MM.1S (cell line): ENCODE measurements around the gene KCNQ5.

Experiments
- DNase-seq: peaks from one replicate; pipeline ENCODE4 v3.0.0-alpha.2; 2015
- H2AFZ ChIP-seq: fragments of 300-600 bp; sonication (generic); 2 replicates; pipeline ENCODE4 v1.6.0; 2016; ENCODE audit warnings: antibody characterized with exemption, low read length
- H3F3A ChIP-seq: fragments of 300-600 bp; sonication (generic); 2 replicates; pipeline ENCODE4 v1.6.1; 2016; ENCODE audit warnings: mild to moderate bottlenecking, antibody characterized with exemption, low read length, moderate library complexity, mixed read lengths; ENCODE audit not compliant: insufficient read depth
- H3K27ac ChIP-seq: fragments of 300-600 bp; sonication (generic); 2 replicates; pipeline ENCODE4 v1.5.1; 2016; ENCODE audit warnings: mild to moderate bottlenecking, low read length
- H3K27me3 ChIP-seq: fragments of 300-600 bp; sonication (generic); replicated peaks from 2 replicates; pipeline ENCODE4 v1.6.0; 2016; ENCODE audit warnings: low read length; ENCODE audit not compliant: insufficient read depth
- H3K36me3 ChIP-seq: fragments of 300-600 bp; sonication (generic); replicated peaks from 2 replicates; pipeline ENCODE4 v1.6.1; 2016; ENCODE audit warnings: mild to moderate bottlenecking, low read length, mixed read lengths; ENCODE audit not compliant: insufficient read depth
- H3K4me1 ChIP-seq: fragments of 300-600 bp; sonication (generic); 2 replicates; pipeline ENCODE4 v1.6.1; 2016; ENCODE audit warnings: low read length, mixed read lengths
- H3K4me2 ChIP-seq: fragments of 300-600 bp; sonication (generic); 2 replicates; pipeline ENCODE4 v1.6.0; 2016; ENCODE audit warnings: low read depth, low read length
- H3K4me3 ChIP-seq: fragments of 300-600 bp; sonication (generic); 2 replicates; pipeline ENCODE4 v1.5.1; 2016; ENCODE audit warnings: low read length, mixed read lengths
- H3K79me2 ChIP-seq: fragments of 300-600 bp; sonication (generic); 2 replicates; pipeline ENCODE4 v1.6.1; 2016; ENCODE audit warnings: mixed run types, low read length, mixed read lengths
- H3K9ac ChIP-seq: fragments of 300-600 bp; sonication (generic); 2 replicates; pipeline ENCODE4 v1.6.1; 2016; ENCODE audit warnings: low read length, mixed read lengths
- H3K9me2 ChIP-seq: fragments of 300-600 bp; sonication (generic); replicated peaks from 2 replicates; pipeline ENCODE4 v1.6.1; 2016; ENCODE audit warnings: mild to moderate bottlenecking, low read length, mixed read lengths; ENCODE audit not compliant: insufficient read depth
- H3K9me3 ChIP-seq: fragments of 300-600 bp; sonication (generic); replicated peaks from 2 replicates; pipeline ENCODE4 v1.6.1; 2016; ENCODE audit warnings: mild to moderate bottlenecking, low read length, mixed read lengths; ENCODE audit not compliant: insufficient read depth
- H4K20me1 ChIP-seq: fragments of 300-600 bp; sonication (generic); 2 replicates; pipeline ENCODE4 v1.6.1; 2016; ENCODE audit warnings: mild to moderate bottlenecking, low read length, moderate library complexity, mixed read lengths; ENCODE audit not compliant: insufficient read depth
- CTCF ChIP-seq: fragments of 300-600 bp; sonication (generic); IDR thresholded peaks from 2 replicates; pipeline ENCODE4 v1.5.1; 2016; ENCODE audit warnings: antibody characterized with exemption, low read length, mixed read lengths
- EZH2 ChIP-seq: fragments of 300-600 bp; sonication (generic); optimal IDR thresholded peaks from 2 replicates; pipeline ENCODE3; 2017; ENCODE audit warnings: low read depth, mild to moderate bottlenecking, antibody characterized with exemption, low read length, mixed read lengths
- EZH2phosphoT487 ChIP-seq: fragments of 300-600 bp; sonication (generic); IDR thresholded peaks from 2 replicates; pipeline ENCODE4 v1.6.1; 2018; ENCODE audit warnings: antibody characterized with exemption, low read length

The KCNQ5 gene

GRCh38 chr6:72631480-72631879 is 9.6 kb downstream of the KCNQ5 start:
- H2AFZ ChIP-seq = no peak overlapping the region
- H3K27me3 ChIP-seq = no peaks in the 10 kb centered on the region
- H4K20me1 ChIP-seq = no peaks in the 10 kb centered on the region
- H3K27ac ChIP-seq = no peak overlapping the region
- no peak overlapping the region for H3K4me2 ChIP-seq
- no peaks in the 10 kb centered on the region for H3K36me3 ChIP-seq
- no peak overlapping the region for H3K9ac ChIP-seq
- peaks cover 88% of the 10 kb centered on the region for H3K79me2 ChIP-seq
- TF ChIP-seq EZH2phosphoT487 = no peak
- TF ChIP-seq EZH2 = no peak
- TF ChIP-seq CTCF = no peak
- H3F3A ChIP-seq = peaks cover 8% of the 10 kb centered on the region
- H3K9me3 ChIP-seq = no peaks in the 10 kb centered on the region
- no peaks in the 10 kb centered on the region for H3K9me2 ChIP-seq
- DNase-seq = no peak
- H3K4me1 ChIP-seq = peaks cover 7% of the 10 kb centered on the region
- H3K4me3 ChIP-seq = no peak overlapping the region

- peak overlapping the region; percentile 30; the same call in 1 of the 2 replicates for H3K27ac ChIP-seq
- no peaks in the 10 kb centered on the region for H4K20me1 ChIP-seq
- H3K9me3 ChIP-seq = no peaks in the 10 kb centered on the region
- H3K9me2 ChIP-seq = no peaks in the 10 kb centered on the region
- no peak overlapping the region for H3K9ac ChIP-seq
- TF ChIP-seq EZH2 (no peak), EZH2phosphoT487 (no peak), CTCF (no peak)
- H3F3A ChIP-seq = peaks cover 8% of the 10 kb centered on the region
- no peak overlapping the region for H2AFZ ChIP-seq
- no peak overlapping the region for H3K4me3 ChIP-seq
- DNase-seq = no peak
- H3K27me3 ChIP-seq = 0 out of 2 replicates have a peak, but pooled peaks cover 5% of the 10 kb centered on the region
- H3K4me1 ChIP-seq = peaks cover 31% of the 10 kb centered on the region
- peaks cover 89% of the 10 kb centered on the region for H3K79me2 ChIP-seq
- peak overlapping the region; percentile 47 for H3K4me2 ChIP-seq
- H3K36me3 ChIP-seq = no peaks in the 10 kb centered on the region
These were observed 13.8 kb downstream of the KCNQ5 start for GRCh38 chr6:72635636-72636035.

- H3K4me3 ChIP-seq = no peak overlapping the region
These were observed 14.4 kb downstream of the KCNQ5 start for GRCh38 chr6:72636215-72636614.

More at GRCh38 chr6:72636215-72636614, 14.4 kb downstream of the KCNQ5 start:
- no peaks in the 10 kb centered on the region for H4K20me1 ChIP-seq
- peaks cover 89% of the 10 kb centered on the region for H3K79me2 ChIP-seq
- H3K27me3 ChIP-seq = 0 out of 2 replicates have a peak, but pooled peaks cover 5% of the 10 kb centered on the region
- peak; percentile 73 for DNase-seq
- TF ChIP-seq EZH2phosphoT487 (no peak), EZH2 (no peak), CTCF (no peak)
- H3K9me2 ChIP-seq = no peaks in the 10 kb centered on the region
- H3K27ac ChIP-seq = peak overlapping the region; percentile 30; the same call in 1 of the 2 replicates
- peak overlapping the region; percentile 47; the same call in 1 of the 2 replicates for H3K4me2 ChIP-seq
- H3K4me1 ChIP-seq = peaks cover 37% of the 10 kb centered on the region
- no peaks in the 10 kb centered on the region for H3K36me3 ChIP-seq
- no peak overlapping the region for H2AFZ ChIP-seq
- no peak overlapping the region for H3K9ac ChIP-seq
- H3F3A ChIP-seq = peaks cover 8% of the 10 kb centered on the region
- no peaks in the 10 kb centered on the region for H3K9me3 ChIP-seq
